NCI-H524 (cell line): Measurements from ENCODE around the gene PASK.
"Not testable (repeated sequence)": the region's sequence is repeated elsewhere in the genome, so short reads cannot be mapped to it uniquely, and the experiment has no call there.

Source experiments
- DNase-seq, 2 experiments: peaks; one replicate each; lab custom pipeline; 2025; lab: John Stamatoyannopoulos, UW

PASK gene

DNA sequence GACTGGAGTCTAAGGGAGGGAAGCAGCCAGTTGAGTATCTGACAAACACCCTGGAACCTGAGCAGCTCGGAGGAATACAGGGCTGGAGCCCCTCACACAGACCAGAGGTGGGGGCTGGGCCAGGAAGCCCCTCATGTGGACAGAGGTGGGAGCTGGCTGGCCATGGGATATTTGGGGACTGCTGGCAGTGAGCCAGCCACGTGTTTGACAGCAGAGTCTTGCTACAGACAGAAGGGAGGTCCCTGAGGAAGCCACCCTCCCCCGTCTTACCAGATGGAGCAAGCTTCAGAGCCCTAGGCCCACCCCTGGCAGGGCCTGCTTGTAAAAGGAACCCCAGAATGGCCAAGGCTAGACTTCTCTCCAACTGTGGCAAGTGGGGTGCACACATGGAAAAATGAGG lies 43.6 kb downstream of the PASK start:
- DNase-seq = peak; percentile 15 to 73

DNA sequence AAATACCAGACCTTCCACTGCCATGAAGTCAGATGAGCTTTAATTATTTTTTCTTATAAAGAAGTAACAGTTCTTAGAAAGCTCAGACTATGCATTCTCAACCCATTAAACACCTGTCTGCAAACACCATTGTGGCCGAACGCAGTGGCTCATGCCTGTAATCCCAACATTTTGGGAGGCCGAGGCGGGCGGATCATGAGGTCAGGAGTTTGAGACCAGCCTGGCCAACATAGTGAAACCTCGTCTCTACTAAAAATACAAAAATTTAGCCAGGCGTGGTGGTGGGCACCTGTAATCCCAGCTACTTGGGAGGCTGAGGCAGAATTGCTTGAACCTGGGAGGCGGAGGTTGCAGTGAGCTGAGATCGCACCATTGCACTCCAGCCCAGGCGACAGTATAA lies 44.7 kb downstream of the PASK start:
- DNase-seq = not testable (repeated sequence)

DNA sequence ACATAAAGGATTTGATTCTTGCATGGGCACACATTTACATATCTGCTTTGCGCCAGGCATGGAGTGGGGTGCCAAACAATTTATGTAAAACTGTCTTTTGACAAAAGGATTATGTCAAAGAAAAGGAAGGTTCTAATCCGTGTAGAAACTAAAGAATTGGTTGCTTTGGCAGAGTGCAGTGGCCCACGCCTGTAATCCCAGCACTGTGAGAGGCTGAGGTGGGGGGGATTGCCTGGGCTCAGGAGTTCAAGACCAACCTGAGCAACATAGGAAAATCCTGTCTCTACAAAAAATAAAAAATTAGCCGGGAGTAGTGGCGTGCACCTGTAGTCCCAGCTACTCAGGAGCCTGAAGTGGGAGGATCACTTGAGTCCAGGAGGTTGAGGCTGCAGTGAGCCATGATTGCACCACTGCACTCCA lies 46.1 kb downstream of the PASK start:
- DNase-seq = no peak

DNA sequence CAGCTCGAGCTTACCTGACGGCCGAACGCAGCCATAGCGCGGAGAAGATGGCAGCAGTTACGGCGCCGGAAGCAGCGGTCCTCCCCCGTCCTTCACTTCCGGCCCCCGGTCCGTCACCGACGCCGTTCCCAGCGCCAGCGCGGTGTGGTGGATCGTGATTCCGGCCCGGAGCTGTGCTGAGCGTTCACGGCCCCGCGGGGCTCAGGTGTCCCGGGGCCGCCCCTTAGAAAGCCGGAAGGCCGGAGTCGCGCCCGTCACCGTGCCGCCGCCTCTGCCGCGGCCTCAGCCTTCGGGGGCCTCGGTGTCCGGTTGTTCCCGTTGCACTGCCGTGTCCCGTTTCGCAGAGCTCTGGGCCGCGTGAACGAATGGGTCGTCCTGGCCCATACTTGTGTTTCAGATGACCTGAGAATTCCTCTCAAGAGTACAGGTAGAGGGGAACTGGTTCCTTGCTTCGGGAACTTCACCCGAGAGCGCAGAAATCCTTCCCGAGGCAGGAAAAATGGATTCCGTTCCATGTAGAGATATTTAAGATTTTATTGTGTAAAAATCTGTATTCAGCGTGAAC lies 47.0 kb downstream of the PASK start, which contains the start of gene MTERF4:
Gene MTERF4, minus strand, starts transcription at position 49 of the 565 bp plus-strand sequence. Its CDS starts 14 bp downstream, at position 35.
- DNase-seq = peak; percentile 84

DNA sequence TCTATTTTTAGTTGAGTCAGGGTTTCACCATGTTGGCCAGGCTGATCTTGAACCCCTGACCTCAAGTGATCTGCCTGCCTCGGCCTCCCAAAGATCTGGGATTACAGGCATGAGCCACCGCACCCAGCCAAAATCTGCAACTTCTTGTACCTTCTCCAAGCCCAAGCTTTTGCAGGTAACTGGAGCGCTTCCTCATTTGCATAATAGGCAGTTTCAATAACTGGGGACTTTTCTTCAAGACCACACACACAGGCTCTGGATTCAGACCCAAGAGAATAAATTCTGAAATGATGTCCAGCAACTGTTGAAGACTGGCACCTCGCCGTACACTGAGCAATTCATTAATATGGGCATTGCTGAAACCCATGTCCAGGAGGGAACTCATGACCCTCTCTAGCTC lies 50.0 kb downstream of the PASK start:
- DNase-seq = no peak

DNA sequence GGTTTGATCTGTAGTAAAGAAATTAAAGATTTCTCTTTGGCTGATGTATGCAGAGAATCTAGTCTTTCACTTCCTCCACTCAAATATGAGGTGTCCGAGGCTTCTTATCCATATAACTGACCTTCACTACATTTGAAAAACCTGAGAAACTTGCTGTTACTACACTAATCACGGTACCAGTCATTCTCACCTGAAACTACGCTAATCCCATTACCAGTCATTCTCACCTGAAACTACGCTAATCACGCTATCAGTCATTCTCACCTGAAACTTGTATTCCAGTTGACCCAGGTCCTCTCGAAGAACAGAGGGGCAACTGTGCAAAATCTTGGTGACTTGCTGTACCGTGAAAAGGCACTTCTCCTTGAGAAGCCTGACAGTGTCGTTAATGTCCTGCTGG lies 52.3 kb downstream of the PASK start:
- no peak for DNase-seq

DNA sequence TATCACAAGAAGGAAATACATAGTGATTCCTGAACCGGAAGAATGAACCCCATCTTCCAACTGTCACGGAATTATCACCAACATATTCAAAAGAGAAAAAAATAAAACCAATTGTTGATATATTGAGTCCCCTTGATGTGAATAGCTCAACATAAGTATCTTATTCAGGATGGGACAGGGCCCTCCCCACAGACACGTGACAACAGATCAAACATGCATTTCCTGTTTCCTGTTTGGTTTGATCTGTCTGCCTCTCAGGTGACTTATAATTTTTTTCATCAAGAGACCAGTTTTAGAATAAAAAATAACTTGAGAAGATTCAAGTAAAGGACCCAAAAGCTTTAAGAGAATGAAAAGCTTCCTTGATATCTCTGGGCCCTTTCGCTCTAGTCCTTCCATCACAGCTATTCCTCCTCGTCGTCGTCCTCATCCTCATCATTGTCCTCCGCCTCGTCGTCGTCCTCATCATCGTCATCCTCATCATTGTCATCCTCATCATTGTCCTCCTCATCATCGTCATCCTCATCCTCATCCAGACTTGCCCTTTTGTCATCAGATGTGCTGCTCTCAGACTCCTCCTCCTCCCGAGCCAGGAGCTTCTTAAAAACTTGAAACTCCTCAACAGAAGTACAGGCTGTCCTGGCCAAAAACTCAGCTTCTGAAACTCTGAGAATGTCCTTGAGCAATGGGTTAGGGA lies 53.5 kb downstream of the PASK start:
- DNase-seq = no peak

DNA sequence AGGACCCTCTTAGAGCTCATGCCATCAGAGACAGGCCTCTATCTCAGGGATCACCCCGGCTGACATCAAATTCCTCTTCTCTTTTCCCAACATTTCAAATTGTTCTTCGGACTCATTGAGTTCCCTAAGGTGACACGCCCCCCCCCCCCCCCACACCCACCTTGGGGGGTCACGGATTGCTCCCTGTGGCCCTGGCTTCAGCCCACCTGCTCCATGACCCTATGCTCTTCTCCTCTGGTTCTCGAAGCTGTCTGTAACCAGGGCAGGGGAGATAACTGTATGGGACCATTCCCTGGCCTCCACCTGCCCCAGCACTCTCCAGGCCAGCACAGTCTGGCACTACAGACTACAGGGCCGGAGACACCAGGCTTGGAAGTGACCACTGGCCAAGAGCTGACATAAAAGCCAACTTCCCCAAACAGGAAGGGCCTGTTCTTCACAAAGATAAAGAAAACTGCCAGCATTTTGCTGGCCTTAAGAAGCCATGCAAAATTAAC lies 54.3 kb downstream of the PASK start:
- no peak for DNase-seq

DNA sequence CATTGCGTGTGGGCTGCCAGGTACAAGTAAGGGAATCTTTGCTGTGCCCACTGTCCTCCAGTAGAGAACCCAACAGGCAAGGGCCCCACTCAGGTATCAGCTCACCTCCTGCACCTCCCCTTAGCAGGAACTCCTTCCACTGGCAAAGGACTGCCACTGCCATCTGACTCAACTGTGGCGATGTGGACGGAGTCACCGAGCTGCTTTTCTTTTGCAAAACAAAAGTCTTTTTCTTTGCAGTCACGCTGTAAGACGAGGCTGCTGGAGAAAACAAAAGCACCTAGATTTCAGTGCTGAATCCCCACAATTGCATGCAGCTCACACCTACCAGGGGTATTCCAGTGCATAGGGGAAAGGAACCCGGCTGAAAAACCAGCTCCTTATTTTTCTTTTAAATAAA lies 55.1 kb downstream of the PASK start:
- DNase-seq = no peak

DNA sequence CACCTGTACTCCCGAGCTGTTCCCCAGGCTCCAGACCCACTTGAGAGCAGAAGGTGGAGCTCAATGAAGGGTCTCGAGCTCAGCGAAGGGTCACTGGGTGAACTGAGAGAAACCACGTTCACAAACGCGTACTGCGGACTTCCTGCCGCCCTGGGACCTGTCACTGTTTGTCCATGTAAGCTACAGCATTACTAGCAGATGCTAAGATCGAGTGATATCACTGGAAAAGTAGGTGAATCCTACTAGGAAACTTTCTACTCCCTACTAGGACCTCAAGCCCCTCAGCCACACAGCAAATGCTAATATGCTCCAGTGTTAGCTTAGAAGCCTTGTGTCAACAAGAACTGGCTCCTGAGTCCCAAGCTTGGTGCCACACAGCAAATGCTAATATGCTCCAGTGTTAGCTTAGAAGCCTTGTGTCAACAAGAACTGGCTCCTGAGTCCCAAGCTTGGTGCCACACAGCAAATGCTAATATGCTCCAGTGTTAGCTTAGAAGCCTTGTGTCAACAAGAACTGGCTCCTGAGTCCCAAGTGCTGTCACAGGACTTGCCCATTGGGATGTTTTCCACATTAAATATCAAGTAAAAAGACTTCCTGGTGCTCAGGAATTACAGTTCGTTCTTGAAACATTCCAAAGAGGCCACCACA lies 56.0 kb downstream of the PASK start:
- not testable (repeated sequence) for DNase-seq

DNA sequence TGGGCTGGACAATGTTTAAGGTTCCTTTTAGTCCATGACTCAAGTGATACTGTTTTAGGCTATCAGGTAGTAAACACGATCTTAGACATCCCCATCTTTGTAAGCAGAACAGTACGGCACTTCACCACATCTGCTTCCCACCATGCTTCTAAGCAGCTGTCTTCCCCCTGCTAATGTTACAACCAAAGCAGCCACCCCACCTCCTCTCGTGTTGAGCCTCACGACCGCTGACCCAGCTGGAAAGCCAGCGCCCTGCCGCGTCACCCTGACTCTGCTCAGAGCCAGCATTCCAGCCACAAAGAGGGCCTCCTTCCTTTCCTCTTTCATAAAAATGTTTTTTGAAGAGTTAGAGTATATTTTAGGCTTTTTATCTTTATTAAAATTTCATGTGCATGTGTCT lies 56.6 kb downstream of the PASK start:
- DNase-seq = no peak

DNA sequence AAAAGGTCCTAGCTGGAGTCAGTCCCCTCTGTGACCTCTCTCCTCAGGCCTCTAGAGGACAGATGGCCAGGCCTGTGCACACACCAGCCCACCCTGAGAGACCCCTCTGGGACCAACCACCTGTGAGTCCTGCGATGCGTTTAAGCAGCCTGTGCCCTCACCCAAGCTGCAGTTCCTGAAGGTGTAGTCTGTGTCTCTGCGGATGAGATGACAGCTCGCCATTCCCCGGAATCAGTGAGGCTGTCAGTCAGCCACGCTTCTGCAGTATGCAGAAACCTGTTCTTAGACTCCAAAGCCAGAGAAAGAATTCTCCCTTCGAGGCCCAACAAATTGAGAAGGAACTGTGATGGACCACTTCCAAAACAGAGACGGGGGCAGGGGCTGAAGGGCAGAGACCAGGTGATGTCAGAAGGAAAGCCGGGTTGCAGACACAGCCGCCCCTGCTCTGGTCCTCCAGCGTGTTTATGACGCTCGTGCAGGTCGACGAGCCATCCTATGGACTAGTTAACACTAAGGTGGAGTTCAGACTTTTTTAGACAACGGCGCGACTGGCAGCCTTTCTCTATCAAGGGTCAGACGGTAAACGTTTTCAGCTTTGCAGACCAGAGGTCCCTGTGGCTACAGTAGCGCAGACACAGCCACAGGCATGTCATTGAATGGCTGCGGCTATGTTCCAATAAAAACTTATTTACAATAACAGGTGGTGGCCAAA lies 57.4 kb downstream of the PASK start:
- no peak for DNase-seq

DNA sequence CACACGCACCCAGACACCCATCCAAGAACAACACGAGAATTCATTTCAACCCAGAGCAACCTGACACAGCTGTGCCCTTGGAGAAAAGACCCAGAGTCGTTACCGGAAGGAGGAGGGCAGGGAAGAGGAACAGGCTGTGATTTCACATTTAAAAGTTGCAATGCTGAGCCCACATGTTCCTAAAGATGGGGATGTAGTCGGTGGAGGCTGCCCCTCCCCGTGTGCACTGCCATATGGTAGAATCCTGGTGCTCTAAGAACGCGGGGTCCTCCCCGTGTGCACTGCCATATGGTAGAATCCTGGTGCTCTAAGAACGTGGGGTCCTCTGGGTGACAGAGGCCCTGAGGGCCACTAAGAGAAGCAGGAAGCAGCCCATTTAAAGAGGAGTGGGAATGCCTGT lies 58.1 kb downstream of the PASK start:
- DNase-seq = peak in 1 of 2 experiments; percentile 34

DNA sequence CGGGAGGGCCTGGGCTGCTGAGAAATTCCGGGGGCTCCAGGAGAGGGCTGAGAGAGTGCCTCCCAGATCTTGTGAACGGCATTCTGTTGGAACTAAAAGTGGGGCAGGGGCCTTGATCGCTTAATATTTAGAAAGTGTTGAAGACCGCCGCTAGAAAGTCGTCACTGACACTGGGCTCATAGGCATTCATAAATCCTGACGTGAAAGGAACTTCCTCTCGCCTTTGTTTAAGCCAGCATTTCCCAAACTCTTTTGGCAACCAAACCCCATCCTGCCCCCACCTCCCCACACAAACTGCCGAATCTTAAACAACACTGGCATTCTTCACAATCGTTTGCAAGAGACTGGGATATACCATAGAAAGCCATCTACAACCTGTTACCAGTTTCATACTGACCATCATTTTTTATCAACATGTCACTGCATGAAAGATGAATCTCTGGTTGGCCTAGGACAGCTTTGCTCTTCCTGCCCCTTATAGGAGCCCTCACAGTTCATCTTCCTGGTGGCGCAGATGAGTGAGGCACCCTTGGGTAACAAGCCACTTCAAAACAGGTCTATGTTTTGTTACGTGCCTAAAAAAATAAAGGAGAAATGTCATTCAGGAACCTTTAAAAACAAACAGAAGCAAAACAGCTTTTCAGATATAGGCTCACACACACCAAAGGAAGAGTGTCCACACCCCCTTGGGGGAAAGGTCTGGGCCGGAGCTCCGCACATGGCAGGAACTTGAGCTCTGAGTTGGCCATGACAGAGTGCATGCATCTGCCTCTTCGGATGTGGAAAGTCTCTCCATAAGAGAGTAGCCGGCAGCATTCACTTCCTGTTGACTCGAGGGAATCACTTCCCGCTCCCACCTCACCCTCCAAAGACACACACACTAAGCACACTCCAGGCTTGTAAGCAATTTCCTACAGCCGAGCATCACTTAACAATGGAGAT lies 60.2 kb downstream of the PASK start:
- no peak for DNase-seq

DNA sequence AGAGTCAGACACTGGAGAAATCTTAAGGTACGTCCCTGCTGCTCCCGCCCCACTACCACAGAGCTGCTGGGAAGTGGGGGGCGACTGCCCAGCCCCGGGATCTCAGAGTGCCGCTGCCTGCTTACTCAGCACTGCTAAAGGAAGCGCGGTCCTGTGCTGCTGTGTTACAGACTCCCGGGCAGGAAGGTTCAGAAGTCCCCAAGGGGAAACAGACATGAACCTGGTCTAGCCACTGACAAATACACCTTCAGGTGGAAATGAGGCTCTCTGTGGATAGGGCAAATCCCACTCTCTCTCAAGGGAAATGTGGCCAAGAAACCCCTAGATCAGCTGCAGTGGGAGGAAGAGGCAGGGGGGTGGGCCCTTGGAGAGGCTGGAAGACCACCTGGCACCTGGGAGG lies 60.9 kb downstream of the PASK start:
- DNase-seq = no peak

DNA sequence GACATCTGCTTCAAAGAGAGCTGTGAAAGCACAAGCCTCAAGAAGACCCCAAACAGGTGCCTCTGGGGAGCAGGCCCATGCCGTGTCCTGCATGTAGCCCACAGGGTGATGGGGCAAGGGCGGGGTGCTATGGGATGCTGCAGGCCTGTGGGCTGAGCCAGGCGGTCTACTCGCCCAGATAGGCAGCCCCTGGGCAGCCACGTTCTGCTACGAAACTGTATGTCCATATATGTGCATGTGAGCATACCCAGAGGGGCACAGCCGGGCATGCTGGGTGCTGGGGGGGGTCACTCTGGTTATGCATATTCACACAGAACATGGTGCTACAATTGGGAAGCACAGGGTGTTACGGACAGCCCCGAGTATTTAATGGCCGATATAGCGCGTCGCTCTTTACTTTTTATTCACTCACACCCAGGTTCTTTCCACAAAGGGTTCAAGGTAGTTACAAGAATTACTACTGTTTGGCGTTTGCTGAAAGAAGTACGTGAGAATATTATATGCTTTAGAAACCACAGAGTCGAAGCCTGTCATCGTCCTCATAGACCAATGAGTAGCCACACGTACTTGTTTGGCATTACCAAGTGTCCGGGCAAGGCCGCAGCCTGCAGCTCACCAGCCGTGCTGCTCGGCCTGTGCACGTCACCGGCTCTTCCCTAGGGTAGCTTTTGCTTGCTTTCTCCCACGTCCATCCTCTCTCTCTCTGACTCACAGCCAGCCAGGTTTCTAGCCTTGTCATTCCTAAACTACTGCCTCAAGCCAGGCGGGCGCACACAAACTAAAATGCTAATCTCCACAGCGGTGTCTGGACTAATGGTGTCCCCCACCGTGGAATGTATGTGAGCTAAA lies 61.6 kb downstream of the PASK start:
- DNase-seq = no peak

DNA sequence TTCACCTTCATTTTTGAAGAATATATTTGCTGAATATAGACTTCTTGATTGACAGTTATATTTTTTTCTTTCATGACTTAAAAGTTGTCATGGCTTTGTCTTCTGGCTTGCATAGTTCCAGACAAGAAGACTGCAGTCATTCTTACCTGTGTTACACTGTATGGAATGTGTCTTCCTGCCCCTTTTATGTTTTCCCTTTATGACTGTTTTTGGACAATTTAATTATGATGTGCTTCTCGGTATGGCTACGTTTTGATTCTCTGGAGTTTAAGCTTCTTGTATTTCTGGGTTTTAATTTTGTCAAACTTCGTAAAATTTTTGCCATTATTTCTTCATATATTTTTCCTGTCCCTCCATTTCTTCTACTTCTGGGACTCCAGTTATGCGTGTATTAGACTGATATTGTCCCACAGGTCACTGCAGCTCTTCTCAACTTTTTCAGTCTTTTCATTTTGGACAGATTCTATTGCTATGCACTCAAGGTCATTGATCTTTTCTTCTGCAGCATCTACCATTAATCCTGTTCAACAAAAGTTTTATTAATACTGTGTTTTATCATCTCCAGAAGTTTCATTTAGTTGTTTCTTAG lies 64.3 kb downstream of the PASK start:
- DNase-seq = no peak

DNA sequence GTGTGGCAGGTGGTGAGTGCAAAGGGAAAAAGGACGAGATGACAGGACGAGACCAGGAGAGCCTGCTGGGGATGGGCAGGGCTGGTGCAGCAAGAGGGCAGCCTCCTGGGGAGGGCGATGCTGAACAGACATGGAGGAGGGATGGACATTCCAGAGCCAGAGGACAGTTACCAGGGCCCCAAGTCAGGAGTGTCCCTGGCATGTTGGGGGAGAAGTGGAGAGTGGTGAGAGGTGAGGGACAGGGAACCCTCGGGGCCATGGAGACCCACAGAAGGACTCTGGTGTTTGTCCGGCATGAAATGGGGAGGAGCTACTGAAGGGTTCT lies 66.2 kb downstream of the PASK start:
- no peak for DNase-seq

DNA sequence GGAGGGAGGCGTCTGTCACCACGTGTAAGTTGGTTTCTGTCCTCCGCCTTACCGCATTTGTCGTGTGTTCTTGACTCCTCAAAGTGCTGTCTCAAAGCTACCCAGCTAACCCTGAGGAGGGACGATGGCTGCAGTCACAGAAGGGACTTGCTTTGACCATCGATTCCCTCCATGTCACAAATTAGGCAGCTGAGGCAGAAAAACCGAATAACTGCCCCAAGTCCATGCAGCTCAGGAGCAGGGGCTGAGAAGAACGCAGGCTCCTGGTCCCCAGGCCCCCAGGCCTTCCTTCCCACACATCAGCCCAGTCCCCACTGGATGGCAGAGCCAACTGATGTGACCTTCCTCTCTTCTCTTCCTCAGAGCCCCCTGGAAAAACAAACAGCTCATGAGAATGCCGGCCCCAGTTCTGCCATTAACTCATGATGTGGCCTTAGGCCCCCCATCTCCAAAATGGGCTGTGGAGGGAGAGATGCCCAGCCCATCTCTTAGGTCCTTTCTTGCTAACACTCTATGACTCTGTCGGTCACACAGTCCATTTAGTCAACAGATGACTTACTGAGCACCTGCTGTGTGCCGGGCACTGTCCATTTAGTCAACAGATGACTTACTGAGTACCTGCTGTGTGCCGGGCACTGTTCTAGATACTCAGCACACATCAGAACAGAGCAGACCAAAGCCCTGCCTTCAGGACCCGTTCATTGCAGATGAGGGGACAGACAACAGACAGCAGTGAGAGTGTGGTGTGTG lies 66.8 kb downstream of the PASK start:
- no peak for DNase-seq
